Suppressor macrophage (primary cell): Measurements from ENCODE around the gene AQP9.

Source experiments
- DNase-seq, 4 experiments: peaks; one replicate each; pipeline ENCODE4 v3.0.0-alpha.2; 2020 to 2022

The AQP9 gene

DNA sequence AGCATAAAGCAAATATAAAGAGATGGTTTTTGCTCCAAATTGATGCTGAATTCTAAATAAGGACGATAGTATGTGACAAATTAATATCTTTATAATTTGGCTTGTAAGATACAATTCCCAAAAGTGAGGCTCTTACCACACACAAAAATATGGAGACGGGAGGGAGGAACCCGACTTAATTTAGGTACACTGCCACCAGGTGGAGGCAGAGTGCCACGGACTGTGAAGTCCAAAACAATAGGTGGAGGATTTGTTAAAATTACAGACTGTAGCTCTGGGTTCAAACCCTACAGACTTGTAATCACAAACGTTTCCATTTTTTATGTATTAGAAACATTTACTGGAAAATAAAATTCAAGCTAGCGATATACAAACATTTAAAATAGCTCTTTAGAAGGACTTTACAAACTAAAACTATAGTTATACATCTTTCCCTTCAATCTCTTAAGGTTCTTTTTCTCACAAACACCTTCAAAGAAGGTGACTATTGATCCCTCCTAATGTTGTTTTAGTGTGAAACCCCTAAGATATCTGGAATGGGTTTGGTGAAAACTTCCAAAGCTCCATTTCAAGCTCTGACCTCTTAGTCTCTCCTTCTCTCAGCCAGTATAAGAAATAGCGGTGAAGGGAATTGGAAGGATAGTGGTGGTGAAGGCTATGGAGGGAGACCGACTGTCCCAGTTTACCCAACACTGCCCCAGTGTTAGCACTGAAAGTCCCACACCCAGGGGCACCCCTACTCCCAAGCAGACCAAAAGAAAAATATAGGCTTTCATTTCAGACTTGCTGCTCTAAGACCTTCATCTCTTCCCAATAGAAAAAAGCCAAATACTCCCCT lies 89.7 kb downstream of the AQP9 start:
- peak; percentile 86 to 92 (median 90) for DNase-seq

DNA sequence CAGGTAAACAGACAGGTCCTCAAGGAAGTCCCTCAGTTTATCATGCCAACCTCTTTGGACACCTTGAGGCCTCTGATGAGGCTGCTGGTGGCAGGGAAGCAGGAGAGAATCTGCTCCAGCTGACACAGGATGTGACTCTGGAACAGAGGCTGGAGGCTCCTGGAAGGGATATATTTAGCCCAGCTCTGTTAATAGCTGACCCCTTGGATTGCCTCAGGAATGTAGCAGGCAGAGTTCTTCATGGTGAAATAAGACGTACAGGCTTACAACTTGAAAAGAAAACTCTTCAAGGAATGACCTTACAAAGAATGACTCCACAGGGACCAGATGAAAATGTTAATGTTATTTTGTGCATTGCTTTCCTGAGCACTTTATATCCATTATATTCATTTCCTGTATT lies 90.5 kb downstream of the AQP9 start:
- no peak for DNase-seq

- no peak for DNase-seq
Observed at GRCh38 chr15:58229297-58229768, 91.2 kb downstream of the AQP9 start.

GRCh38 chr15:58232281-58233065 lies 94.3 kb downstream of the AQP9 start:
- peak; percentile 55 to 80 (median 75) for DNase-seq

DNA sequence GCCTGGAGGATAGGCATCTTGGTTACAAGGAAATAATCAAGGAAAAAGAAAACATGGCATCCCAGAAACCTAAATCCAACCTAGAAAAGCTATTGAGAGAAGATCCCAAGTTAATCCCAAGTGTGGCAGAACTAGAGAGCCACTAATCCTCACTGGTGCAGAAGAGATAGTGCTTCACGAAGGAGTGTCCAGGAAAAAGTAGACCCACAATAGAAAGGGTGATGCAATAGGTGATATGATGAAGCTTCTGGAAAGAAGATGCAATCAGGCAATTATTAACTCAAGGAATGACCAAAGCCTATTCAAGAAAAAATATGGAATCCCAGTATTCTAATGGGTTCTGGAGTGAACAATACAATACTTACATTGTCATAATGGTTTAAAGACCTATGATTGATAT lies 95.2 kb downstream of the AQP9 start:
- no peak for DNase-seq
